CD8-positive, alpha-beta memory T cell (primary cell): Measurements from ENCODE around the gene FAM107A. TPM values are rescaled to one million over a fixed set of nuclear protein-coding genes. Genes with fewer than 3 reads are reported as not detected.

Experiments
- CTCF ChIA-PET: fragments of 350-600 bp; sonication (Branson Sonifier 250); formaldehyde crosslinking; loops from one replicate; lab custom pipeline; 2021; ENCODE audit warnings: antibody characterized with exemption; lab: Charles Lee
- POLR2A ChIA-PET: fragments of 350-600 bp; sonication (Branson Sonifier 250); formaldehyde crosslinking; loops from one replicate; lab custom pipeline; 2021; ENCODE audit warnings: antibody characterized with exemption; lab: Charles Lee
- DNase-seq, 5 donors: peaks; one replicate each; pipeline versions ENCODE4 v3.0.0 to v3.0.0-alpha.2; 2020 to 2022; ENCODE audit warnings: mixed read lengths in 1 of 5
- H3K27ac ChIP-seq: one replicate; pipeline ENCODE4 v1.7.0; 2013; ENCODE audit warnings: low read depth, mild to moderate bottlenecking, low read length, moderate library complexity
- H3K27me3 ChIP-seq: 2 replicates; pipeline ENCODE4 v1.7.0; 2013; ENCODE audit warnings: low read length, mild to moderate bottlenecking; ENCODE audit not compliant: insufficient read depth, poor library complexity, severe bottlenecking
- H3K36me3 ChIP-seq: 2 replicates; pipeline ENCODE4 v1.7.0; 2013; ENCODE audit warnings: mild to moderate bottlenecking, low read length, moderate library complexity; ENCODE audit not compliant: insufficient read depth
- H3K4me1 ChIP-seq: 2 replicates; pipeline ENCODE4 v1.7.0; 2013; ENCODE audit warnings: mild to moderate bottlenecking, low read length, moderate library complexity; ENCODE audit not compliant: insufficient read depth
- H3K4me3 ChIP-seq: 2 replicates; pipeline ENCODE4 v1.7.0; 2013; ENCODE audit warnings: mild to moderate bottlenecking, low read length
- H3K9me3 ChIP-seq: 2 replicates; pipeline ENCODE4 v1.7.0; 2013; ENCODE audit warnings: mild to moderate bottlenecking, low read length
- H3K27ac Mint-ChIP-seq, 8 donors: one replicate each; pipeline ENCODE4 v1.8.0; 2020 to 2021; ENCODE audit warnings: mixed read lengths in 8 of 8, mild to moderate bottlenecking in 6 of 8, inconsistent platforms in 3 of 8, moderate library complexity in 3 of 8
- H3K27me3 Mint-ChIP-seq, 2 donors: one replicate each; pipeline ENCODE4 v1.8.0; 2020 to 2021; ENCODE audit warnings: mixed read lengths in 2 of 2, mild to moderate bottlenecking in 1 of 2, moderate library complexity in 1 of 2
- H3K36me3 Mint-ChIP-seq, 3 donors: one replicate each; pipeline ENCODE4 v1.8.0; 2020 to 2021; ENCODE audit warnings: mixed read lengths in 3 of 3, inconsistent platforms in 1 of 3, mild to moderate bottlenecking in 1 of 3
- H3K4me1 Mint-ChIP-seq, 3 donors: one replicate each; pipeline ENCODE4 v1.8.0; 2020 to 2021; ENCODE audit warnings: mixed read lengths in 3 of 3, inconsistent platforms in 1 of 3, mild to moderate bottlenecking in 1 of 3
- H3K4me3 Mint-ChIP-seq, 7 donors: one replicate each; pipeline ENCODE4 v1.8.0; 2020 to 2021; ENCODE audit warnings: mixed read lengths in 7 of 7, mild to moderate bottlenecking in 6 of 7, moderate library complexity in 4 of 7, inconsistent platforms in 2 of 7
- H3K9me3 Mint-ChIP-seq, 5 donors: one replicate each; pipeline ENCODE4 v1.8.0; 2020 to 2022; ENCODE audit warnings: mixed read lengths in 5 of 5, mild to moderate bottlenecking in 3 of 5, moderate library complexity in 2 of 5, inconsistent platforms in 1 of 5
- polyA plus RNA-seq: library from polyadenylated mRNA; unstranded; fragments of 300-500 nt; fragmentation: Illumina TruSeq; gene quantifications from one replicate; pipeline ENCODE4 v1.2.3, GENCODE V29; 2021
- total RNA-seq, 2 experiments: library from RNA; stranded (reverse); gene quantifications; one replicate each; pipeline ENCODE4 v1.2.3, GENCODE V29; 2021

Gene FAM107A
- total and polyA plus RNA-seq, 3 experiments from 2014 or later = not detected

DNA sequence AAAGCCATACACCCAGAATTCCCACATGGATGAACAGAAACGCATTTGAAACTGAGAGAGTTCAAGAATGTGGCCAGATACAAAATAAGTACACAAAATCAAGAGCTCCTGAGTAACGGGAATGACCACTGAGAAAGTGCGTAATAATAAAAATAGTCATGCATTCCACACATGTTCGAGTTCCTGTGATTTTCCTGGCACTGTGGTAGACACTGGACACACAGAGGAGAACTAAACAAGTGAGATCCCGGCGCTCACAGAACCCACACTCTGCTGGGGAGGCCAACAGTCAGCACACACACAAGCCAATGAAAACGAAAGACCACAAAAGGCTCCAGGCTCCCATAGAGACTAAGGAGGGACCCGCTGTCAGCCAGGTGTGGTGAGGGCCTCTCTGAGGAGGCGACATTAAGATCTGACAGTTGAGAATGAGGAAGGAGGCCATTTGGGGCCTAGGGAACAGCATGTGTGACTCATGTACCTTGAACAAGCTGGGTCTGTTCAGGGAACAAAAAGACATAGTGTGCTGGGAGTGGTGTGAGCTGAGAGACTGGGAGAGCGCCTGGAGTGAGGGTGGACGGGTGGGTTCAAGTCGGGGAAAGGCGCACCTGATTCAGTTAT, 5.1 kb downstream of the FAM107A start:
- Histone ChIP-seq H3K27ac (no peak overlapping the region), H3K36me3 (no peaks in the 10 kb centered on the region), H3K4me3 (no peak overlapping the region), H3K27me3 (peaks cover 3% of the 10 kb centered on the region), H3K4me1 (no peaks in the 10 kb centered on the region), H3K9me3 (no peaks in the 10 kb centered on the region)
- Mint-ChIP-seq H3K4me1 (peaks cover 6 to 7% (median 7%) of the 10 kb centered on the region in 3 donors), H3K4me3 (no peak overlapping the region), H3K27ac (no peak overlapping the region), H3K36me3 (no peaks in the 10 kb centered on the region), H3K27me3 (peaks cover 11 to 14% of the 10 kb centered on the region in 2 donors), H3K9me3 (no peaks in the 10 kb centered on the region)
- DNase-seq = no peak
- CTCF ChIA-PET = interaction anchor here (1.5 kb wide), 1 partner anchor 60 kb away, joined by 3 read pairs; no protein-coding TSS in a partner anchor
- POLR2A ChIA-PET = no interaction called here

GRCh38 chr3:58570851-58571250, 6.3 kb downstream of the FAM107A start:
- H3K9me3 Mint-ChIP-seq = no peaks in the 10 kb centered on the region
- H3K4me3 Mint-ChIP-seq = no peak overlapping the region
- Histone ChIP-seq H3K36me3 (no peaks in the 10 kb centered on the region), H3K27me3 (no peaks in the 10 kb centered on the region), H3K4me3 (no peak overlapping the region), H3K9me3 (no peaks in the 10 kb centered on the region), H3K27ac (no peak overlapping the region), H3K4me1 (no peaks in the 10 kb centered on the region)
- ChIA-PET POLR2A (no interaction called here), CTCF (interaction anchor here (1.0 to 1.8 kb wide), 3 partner anchors 13 to 61 kb away, joined by 3 to 5 read pairs (median 4); no protein-coding TSS in a partner anchor)
- no peak for DNase-seq
- no peaks in the 10 kb centered on the region for H3K36me3 Mint-ChIP-seq
- no peak overlapping the region for H3K27ac Mint-ChIP-seq
- H3K27me3 Mint-ChIP-seq = peaks cover 8 to 14% of the 10 kb centered on the region in 2 donors
- peaks cover 6 to 7% (median 7%) of the 10 kb centered on the region in 3 donors for H3K4me1 Mint-ChIP-seq

DNA sequence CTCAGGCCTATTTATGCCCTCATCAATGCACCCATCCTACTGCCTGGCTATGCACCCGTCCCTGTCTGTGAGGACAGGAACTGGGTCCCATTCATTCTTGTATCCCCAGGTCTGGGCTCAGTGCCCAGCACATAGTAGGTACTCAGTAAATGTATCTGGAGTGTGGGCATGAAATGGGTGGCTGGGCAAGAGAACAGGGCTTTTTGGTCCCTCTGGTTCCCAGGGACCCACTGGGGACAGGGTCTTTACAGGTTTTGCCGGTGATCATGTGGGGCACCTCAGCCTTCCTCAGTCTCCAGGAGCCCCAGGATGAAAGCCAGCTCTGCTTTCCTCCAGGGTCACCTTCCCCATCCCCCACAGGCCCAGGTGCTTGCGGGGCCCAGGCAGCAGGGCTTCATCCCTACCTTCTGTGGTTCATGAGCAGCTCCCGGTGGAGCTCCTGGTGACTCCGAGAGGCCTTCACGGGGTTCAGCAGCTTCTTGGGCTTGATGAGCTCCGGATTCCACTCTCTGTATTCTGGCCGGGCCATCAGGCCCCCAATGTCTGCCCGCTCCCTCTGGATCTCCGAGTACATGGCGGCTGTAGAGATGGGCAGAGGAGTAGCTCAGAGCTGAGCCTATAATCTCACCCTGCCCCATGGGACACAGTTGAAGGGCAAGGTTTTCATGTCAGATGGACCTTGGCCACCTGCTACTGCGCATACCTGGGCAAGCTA, 7.7 kb downstream of the FAM107A start:
- Mint-ChIP-seq H3K4me3 (peak overlapping the region in 3 of 7 donors; percentile 23 to 88 (median 44)), H3K27me3 (peaks cover 8 to 18% of the 10 kb centered on the region in 2 donors), H3K4me1 (peaks cover 6 to 7% (median 7%) of the 10 kb centered on the region in 3 donors), H3K36me3 (no peaks in the 10 kb centered on the region), H3K27ac (peak overlapping the region in 1 of 8 donors; percentile 17), H3K9me3 (no peaks in the 10 kb centered on the region)
- no peaks in the 10 kb centered on the region for H3K27me3 ChIP-seq
- POLR2A ChIA-PET = no interaction called here
- DNase-seq = no peak
- H3K36me3 ChIP-seq = no peaks in the 10 kb centered on the region
- CTCF ChIA-PET = interaction anchor here (0.9 to 2.9 kb wide), 10 partner anchors 9 to 77 kb away, joined by 3 to 15 read pairs (median 4); partner anchors contain the start of gene KCTD6
- no peaks in the 10 kb centered on the region for H3K9me3 ChIP-seq
- H3K4me3 ChIP-seq = no peak overlapping the region
- H3K4me1 ChIP-seq = no peaks in the 10 kb centered on the region
- H3K27ac ChIP-seq = no peak overlapping the region

DNA sequence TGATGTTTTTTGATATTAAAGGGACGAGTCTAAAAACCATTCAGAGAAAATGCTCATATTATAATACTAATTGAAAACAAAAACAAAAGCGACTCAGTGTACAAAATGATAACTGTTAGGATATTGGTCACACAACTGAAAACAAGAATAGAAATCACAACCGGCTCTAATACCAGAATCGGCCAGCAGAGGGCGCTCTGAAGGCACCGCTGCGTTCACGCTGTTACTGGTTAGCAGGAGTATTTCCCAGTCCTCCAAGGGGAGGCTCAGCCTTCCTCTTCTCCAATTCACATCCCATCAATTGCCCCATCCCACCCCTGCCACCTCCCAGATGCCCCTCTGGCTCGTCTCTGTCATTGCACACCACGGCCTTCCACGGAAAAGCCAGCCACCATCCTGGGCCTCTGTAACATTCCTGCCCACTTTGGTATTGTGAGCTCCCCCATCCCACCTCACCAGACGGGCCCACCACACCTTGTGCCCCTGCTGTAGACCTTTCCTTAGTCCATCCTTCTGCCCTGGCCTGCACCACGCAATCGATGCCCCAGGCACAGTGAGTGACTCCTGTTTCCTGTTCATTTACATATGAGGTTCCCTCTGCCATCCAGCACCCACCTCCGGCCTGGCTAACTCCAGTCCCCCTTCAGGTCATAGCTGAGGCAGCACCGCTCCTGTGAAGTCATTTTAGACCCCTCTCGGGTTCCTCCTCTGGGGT, 8.5 kb downstream of the FAM107A start:
- H3K4me3 ChIP-seq = no peak overlapping the region
- no peaks in the 10 kb centered on the region for H3K36me3 ChIP-seq
- Mint-ChIP-seq H3K4me1 (peaks cover 6 to 7% (median 7%) of the 10 kb centered on the region in 3 donors), H3K4me3 (peak overlapping the region in 6 of 7 donors; percentile 13 to 88 (median 44)), H3K36me3 (no peaks in the 10 kb centered on the region), H3K27ac (peak overlapping the region in 2 of 8 donors; percentile 7 to 84), H3K27me3 (peaks cover 9 to 20% of the 10 kb centered on the region in 2 donors), H3K9me3 (peaks cover 0 to 3% (median 0%) of the 10 kb centered on the region in 5 donors)
- ChIA-PET CTCF (interaction anchor here (0.6 to 2.9 kb wide), 13 partner anchors 9 to 1496 kb away, joined by 3 to 15 read pairs (median 4); partner anchors contain the start of gene KCTD6), POLR2A (interaction anchor here (0.6 kb wide), 1 partner anchor 84 kb away, joined by 7 read pairs; no protein-coding TSS in a partner anchor)
- H3K9me3 ChIP-seq = no peaks in the 10 kb centered on the region
- peak; percentile 28 to 67 (median 53) for DNase-seq
- no peak overlapping the region for H3K27ac ChIP-seq
- H3K4me1 ChIP-seq = no peaks in the 10 kb centered on the region
- H3K27me3 ChIP-seq = no peaks in the 10 kb centered on the region

GRCh38 chr3:58567251-58567515, 10.0 kb downstream of the FAM107A start:
- H3K27me3 ChIP-seq = no peaks in the 10 kb centered on the region
- Mint-ChIP-seq H3K9me3 (peaks cover 0 to 3% (median 0%) of the 10 kb centered on the region in 5 donors), H3K4me1 (peaks cover 6 to 7% (median 7%) of the 10 kb centered on the region in 3 donors), H3K4me3 (no peak overlapping the region), H3K36me3 (peaks cover 0 to 3% (median 0%) of the 10 kb centered on the region in 3 donors), H3K27ac (no peak overlapping the region), H3K27me3 (peaks cover 12 to 19% of the 10 kb centered on the region in 2 donors)
- ChIA-PET POLR2A (no interaction called here), CTCF (interaction anchor here (1.0 to 2.9 kb wide), 2 partner anchors 9 to 14 kb away, joined by 3 to 15 read pairs; no protein-coding TSS in a partner anchor)
- H3K27ac ChIP-seq = no peak overlapping the region
- no peaks in the 10 kb centered on the region for H3K4me1 ChIP-seq
- no peaks in the 10 kb centered on the region for H3K9me3 ChIP-seq
- no peak for DNase-seq
- no peaks in the 10 kb centered on the region for H3K36me3 ChIP-seq
- H3K4me3 ChIP-seq = no peak overlapping the region

GRCh38 chr3:58566398-58567250, 10.6 kb downstream of the FAM107A start:
- Mint-ChIP-seq H3K36me3 (peaks cover 0 to 3% (median 0%) of the 10 kb centered on the region in 3 donors), H3K9me3 (peaks cover 0 to 3% (median 0%) of the 10 kb centered on the region in 5 donors), H3K4me1 (peaks cover 6 to 7% (median 7%) of the 10 kb centered on the region in 3 donors), H3K4me3 (no peak overlapping the region), H3K27me3 (peaks cover 12 to 17% of the 10 kb centered on the region in 2 donors), H3K27ac (no peak overlapping the region)
- Histone ChIP-seq H3K9me3 (no peaks in the 10 kb centered on the region), H3K27ac (no peak overlapping the region), H3K27me3 (no peaks in the 10 kb centered on the region), H3K4me3 (no peak overlapping the region), H3K4me1 (no peaks in the 10 kb centered on the region), H3K36me3 (no peaks in the 10 kb centered on the region)
- ChIA-PET POLR2A (no interaction called here), CTCF (interaction anchor here (1.0 to 2.9 kb wide), 2 partner anchors 9 to 15 kb away, joined by 3 to 15 read pairs; no protein-coding TSS in a partner anchor)
- no peak for DNase-seq
